ENCODE results near the gene SGO1.
"Not testable (repeated sequence)": the region's sequence is repeated elsewhere in the genome, so short reads cannot be mapped to it uniquely, and the experiment has no call there.

The SGO1 gene

GRCh38 chr3:20185679-20186599 is at the start of gene SGO1:
SGO1 (minus strand) TSS chr3:20186206; CDS start chr3:20184027, 2,179 bp downstream.
- DNase-seq (ENCODE audit: low read depth in 3 of 3): peak; percentile 99 to 100 (median 99)

GRCh38 chr3:20235796-20236195 is 49.8 kb upstream of the SGO1 start:
- no peak for DNase-seq (ENCODE audit: low read depth in 3 of 3)

GRCh38 chr3:20232906-20233780 is 47.1 kb upstream of the SGO1 start:
- DNase-seq (ENCODE audit: low read depth in 3 of 3): no peak

GRCh38 chr3:20230954-20231353 is 44.9 kb upstream of the SGO1 start:
- DNase-seq (ENCODE audit: low read depth in 3 of 3): no peak

GRCh38 chr3:20225769-20226168 is 39.8 kb upstream of the SGO1 start:
- no peak for DNase-seq (ENCODE audit: low read depth in 3 of 3)

DNA sequence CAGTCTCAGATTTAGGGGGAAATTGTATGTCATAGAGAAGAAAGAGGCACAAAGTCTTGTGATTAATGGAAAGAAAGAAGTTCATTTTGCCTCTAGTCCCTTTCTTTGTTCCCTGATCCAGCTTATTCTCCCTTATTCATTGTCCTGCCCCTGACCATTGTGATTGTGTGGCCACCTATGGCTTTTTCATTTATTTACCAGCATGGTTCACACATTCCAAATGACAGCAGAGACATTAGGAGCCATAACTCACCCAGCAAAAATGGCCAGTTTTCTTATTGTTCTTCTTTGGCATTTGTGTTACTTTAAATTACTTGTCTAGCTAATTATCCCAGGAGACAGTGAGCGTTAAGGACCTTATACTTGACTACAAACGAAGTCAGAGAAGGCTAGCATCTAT is 36.3 kb upstream of the SGO1 start:
- no peak for DNase-seq (ENCODE audit: low read depth in 3 of 3)

GRCh38 chr3:20218215-20218614 is 32.2 kb upstream of the SGO1 start:
- no peak for DNase-seq (ENCODE audit: low read depth in 3 of 3)

DNA sequence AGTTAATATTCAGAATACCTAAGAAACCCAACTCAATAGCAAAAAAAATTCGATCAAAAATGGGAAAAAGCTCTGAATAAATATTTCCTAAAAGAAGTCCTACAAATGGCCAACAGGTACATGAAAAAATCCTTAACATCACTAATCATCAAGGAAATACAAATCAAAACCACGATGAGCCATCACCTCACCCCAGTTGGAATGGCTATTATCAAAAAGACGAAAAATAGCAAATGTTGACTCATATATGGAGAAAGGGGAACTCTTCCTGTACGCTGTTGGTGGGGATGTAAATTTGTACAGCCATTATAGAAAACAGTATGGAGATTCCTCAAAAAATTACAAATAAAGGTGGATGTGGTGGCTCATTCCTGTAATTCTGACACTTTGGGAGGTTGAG is 29.6 kb upstream of the SGO1 start:
- DNase-seq (ENCODE audit: low read depth in 3 of 3): no peak

DNA sequence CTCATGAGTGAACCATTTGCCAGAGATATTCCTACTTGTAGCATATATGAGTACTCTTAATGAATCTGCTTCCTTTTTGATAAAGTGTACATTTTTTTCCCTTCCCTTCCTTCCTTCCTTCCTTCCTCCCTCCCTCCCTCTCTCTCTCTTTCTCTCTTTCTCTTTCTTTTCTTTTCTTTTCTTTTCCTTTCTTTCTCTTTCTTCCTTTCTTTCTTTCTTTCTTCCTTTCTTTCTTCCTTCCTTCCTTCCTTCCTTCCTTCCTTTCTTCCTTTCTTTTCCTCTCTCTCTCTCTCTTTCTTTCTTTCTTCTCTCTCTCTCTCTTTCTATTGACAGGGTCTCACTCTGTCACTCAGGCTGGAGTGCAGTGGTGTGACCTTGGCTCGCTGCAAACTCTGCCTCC is 27.5 kb upstream of the SGO1 start:
- DNase-seq (ENCODE audit: low read depth in 3 of 3): not testable (repeated sequence)

DNA sequence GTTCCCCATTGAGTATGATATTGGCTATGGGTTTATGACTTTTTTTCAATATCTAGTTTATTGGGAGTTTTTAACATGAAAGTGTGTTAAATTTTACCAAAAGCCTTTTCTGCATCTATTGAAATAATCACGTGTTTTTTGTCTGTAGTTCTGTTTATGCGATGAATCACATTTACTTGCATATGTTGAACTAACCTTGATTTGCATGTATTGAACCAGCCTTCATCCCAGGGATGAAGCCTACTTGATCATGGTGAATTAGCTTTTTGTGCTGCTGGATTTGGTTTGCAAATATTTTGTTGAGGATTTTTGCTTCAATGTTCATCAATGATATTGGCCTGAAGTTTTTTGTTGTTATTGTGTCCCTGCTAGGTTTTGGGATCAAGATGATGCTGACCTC is 21.9 kb upstream of the SGO1 start:
- not testable (repeated sequence) for DNase-seq (ENCODE audit: low read depth in 3 of 3)

DNA sequence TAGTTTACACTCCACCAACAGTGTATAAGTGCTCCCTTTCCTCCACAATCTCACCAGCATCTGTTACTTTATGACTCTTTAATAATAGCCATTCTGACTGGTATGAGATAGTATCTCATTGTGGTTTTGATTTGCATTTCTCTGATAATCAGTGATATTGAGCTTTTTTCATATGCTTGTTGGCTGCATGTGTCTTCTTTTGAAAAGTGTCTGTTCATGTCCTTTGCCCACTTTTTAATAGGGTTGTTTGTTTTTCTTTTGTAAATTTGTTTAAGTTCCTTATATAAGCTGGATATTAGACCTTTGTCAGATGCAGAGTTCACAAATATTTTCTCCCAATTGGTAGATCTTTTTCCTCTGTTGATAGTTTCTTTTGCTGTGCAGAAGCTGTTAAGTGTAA is 19.9 kb upstream of the SGO1 start:
- not testable (repeated sequence) for DNase-seq (ENCODE audit: low read depth in 3 of 3)

DNA sequence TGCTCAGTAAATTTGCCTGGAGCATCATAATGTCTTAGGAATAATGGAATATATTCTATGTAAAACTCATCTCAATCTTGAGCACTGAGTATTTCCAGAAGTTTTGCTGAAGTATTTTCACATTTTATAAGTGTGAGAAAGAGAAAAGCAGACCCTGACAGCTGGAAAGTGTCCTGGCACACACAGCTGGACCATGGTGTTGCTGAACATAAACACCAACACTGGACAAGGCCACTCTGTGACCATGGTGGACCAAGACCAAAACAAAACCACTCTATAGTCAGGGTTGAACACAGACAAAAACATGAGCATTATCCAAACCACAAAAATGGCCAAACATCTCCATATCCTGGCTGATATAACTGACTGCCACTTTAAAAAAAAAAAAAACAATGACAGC is 15.1 kb upstream of the SGO1 start:
- no peak for DNase-seq (ENCODE audit: low read depth in 3 of 3)

DNA sequence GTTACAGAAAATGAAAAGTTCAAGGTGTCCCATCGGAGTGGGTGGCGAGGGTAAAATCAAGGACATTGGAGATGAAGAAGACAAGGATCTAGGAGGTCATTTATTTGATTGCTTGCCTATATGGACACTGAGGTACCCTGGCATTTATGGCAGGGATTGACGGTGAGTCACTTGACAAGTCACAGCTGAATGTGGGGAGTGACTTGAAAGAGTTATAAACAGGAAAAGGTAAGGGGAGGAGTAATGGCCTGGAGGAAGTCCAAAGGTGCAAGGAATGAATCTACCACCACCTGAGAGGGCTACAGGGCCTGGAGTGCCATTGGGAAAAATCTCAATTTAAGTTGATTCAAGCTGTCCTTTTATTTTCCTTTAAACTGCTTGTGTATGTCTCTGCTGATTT is 11.8 kb upstream of the SGO1 start:
- DNase-seq (ENCODE audit: low read depth in 3 of 3): no peak

DNA sequence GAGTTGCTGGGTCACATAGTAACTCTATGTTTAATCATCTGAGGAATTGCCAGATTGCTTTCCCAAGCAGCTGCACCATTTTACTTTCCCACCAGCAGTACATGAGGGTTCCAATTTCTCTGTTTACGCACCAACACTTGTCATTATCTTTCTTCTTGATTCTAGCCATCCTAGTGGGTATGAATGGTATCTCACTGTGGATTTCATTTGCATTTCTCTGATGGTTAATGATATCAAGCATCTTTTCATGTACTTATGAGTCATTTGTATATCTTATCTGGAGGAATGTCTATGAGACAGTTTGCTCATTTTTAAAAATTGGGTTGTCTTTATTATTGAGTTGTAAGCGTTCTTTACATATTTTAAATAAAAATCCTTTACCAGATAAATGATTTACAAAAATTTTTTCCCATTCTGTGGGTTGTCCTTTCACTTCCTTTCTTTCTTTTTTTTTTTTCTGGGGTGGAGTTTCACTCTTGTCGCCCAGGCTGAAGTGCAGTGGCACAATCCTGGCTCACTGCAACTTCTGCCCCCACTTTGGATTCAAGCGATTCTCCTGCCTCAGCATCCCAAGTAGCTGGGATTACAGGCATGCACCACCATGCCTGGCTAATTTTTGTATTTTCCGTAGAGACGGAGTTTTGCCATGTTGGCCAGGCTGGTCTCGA is 8.9 kb upstream of the SGO1 start:
- no peak for DNase-seq (ENCODE audit: low read depth in 3 of 3)

- no peak for DNase-seq (ENCODE audit: low read depth in 3 of 3)
These were observed 5.0 kb upstream of the SGO1 start for GRCh38 chr3:20190991-20191390.

- DNase-seq (ENCODE audit: low read depth in 3 of 3): no peak
These were observed 596 bp upstream of the SGO1 start for GRCh38 chr3:20186600-20187004.

DNA sequence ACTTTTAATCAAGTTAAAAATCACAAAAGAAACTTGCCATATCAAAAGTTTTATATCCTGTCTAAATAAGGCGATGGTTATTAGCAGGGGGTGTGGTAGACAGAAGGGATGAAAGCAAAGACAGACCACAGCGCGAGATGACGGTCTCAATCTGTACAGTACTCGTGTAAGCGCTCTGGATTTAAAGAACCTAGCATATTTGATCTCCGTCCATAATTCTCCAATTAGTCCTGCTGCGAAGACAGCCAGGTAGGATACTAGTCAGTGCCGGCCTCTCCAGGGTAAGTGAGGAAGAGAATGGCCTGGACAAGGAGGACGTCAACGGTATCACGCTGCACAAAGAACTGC is 701 bp downstream of the SGO1 start:
- peak in 1 of 3 experiments; percentile 3 for DNase-seq (ENCODE audit: low read depth in 3 of 3)

DNA sequence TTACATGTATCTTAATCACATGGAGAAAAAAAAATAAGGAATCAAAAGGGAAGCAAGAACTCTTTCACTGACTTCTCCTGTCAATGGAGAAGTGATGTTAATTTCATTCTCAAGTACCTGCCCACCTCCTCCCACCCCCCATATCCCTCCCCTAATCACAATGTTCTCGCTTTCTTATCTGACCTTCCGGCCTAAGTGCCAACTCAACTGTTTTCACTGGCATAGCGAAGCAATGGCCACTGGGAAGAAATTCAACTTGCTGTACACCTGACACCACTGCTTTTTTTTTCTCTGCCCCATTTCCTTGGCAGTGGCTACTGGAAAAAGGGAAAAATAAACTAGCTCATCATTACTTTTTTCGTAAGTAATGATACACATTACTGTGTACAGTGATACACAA is 3.8 kb downstream of the SGO1 start:
- DNase-seq (ENCODE audit: low read depth in 3 of 3): no peak

GRCh38 chr3:20181276-20181675 is 4.7 kb downstream of the SGO1 start:
- no peak for DNase-seq (ENCODE audit: low read depth in 3 of 3)

GRCh38 chr3:20173844-20174410 is 12.1 kb downstream of the SGO1 start:
- no peak for DNase-seq (ENCODE audit: low read depth in 3 of 3)

GRCh38 chr3:20161714-20162113 is 24.3 kb downstream of the SGO1 start:
- DNase-seq (ENCODE audit: low read depth in 3 of 3): no peak

- no peak for DNase-seq (ENCODE audit: low read depth in 3 of 3)
These were observed 25.8 kb downstream of the SGO1 start for GRCh38 chr3:20160230-20160629.
